HL-60 (cell line): ENCODE data around the gene NBAS.

Experiments used
- DNase-seq, 2 experiments: peaks; one replicate each; pipeline ENCODE4 v3.0.0-alpha.2; 2010 to 2020; ENCODE audit warnings: low read depth in 1 of 2, low spot score in 1 of 2
- H3K27ac ChIP-seq: fragments of 250-450 bp; sonication (Bioruptor Pico); replicated peaks from 2 replicates; pipeline ENCODE4 v1.5.1; 2020; ENCODE audit warnings: mild to moderate bottlenecking, moderate library complexity
- H3K27me3 ChIP-seq: fragments of 250-450 bp; sonication (Bioruptor Pico); 2 replicates; pipeline ENCODE4 v1.5.1; 2021; ENCODE audit warnings: mild to moderate bottlenecking, moderate library complexity; ENCODE audit not compliant: insufficient read depth, poor library complexity, severe bottlenecking
- H3K4me3 ChIP-seq: replicated peaks from 2 replicates; pipeline ENCODE4 v1.5.1; 2011; ENCODE audit warnings: mild to moderate bottlenecking, control low read depth, low read length; ENCODE audit not compliant: insufficient read depth
- CTCF ChIP-seq: IDR thresholded peaks from one replicate; pipeline ENCODE4 v1.5.1; 2011; ENCODE audit warnings: low read length, control low read depth, inconsistent platforms; ENCODE audit not compliant: insufficient read depth
- GABPA ChIP-seq: IDR thresholded peaks from 2 replicates; pipeline ENCODE4 v1.6.1; 2012; ENCODE audit warnings: low read depth
- POLR2AphosphoS5 ChIP-seq: IDR thresholded peaks from 2 replicates; pipeline ENCODE4 v1.6.1; 2012; ENCODE audit warnings: low read depth
- REST ChIP-seq: IDR thresholded peaks from 2 replicates; pipeline ENCODE4 v1.6.1; 2012; ENCODE audit warnings: low read depth; ENCODE audit not compliant: insufficient replicate concordance
- SPI1 ChIP-seq: IDR thresholded peaks from 2 replicates; pipeline ENCODE4 v1.6.1; 2012; ENCODE audit warnings: low read depth, mild to moderate bottlenecking, borderline replicate concordance

Gene NBAS

GRCh38 chr2:15189216-15189615 lies 371.9 kb downstream of the NBAS start:
- no peak for DNase-seq

GRCh38 chr2:15187702-15188101 lies 373.4 kb downstream of the NBAS start:
- no peak for DNase-seq
- no peak for TF ChIP-seq POLR2AphosphoS5
- no peak for TF ChIP-seq CTCF
- no peak for TF ChIP-seq SPI1
- TF ChIP-seq REST: no peak
- TF ChIP-seq GABPA: no peak
- H3K27ac ChIP-seq: no peak overlapping the region
- no peaks in the 10 kb centered on the region for H3K27me3 ChIP-seq
- no peak overlapping the region for H3K4me3 ChIP-seq

More at GRCh38 chr2:15189216-15189615, 371.9 kb downstream of the NBAS start:
- Histone ChIP-seq H3K27me3 (no peaks in the 10 kb centered on the region), H3K4me3 (no peak overlapping the region), H3K27ac (no peak overlapping the region)
- no peak for TF ChIP-seq GABPA
- no peak for TF ChIP-seq REST
- TF ChIP-seq POLR2AphosphoS5: no peak
- no peak for TF ChIP-seq CTCF
- TF ChIP-seq SPI1: no peak

GRCh38 chr2:15186118-15186517 lies 375.0 kb downstream of the NBAS start:
- Histone ChIP-seq H3K4me3 (no peak overlapping the region), H3K27me3 (no peaks in the 10 kb centered on the region), H3K27ac (no peak overlapping the region)
- TF ChIP-seq GABPA: no peak
- no peak for TF ChIP-seq SPI1
- TF ChIP-seq CTCF: no peak
- no peak for TF ChIP-seq REST
- no peak for TF ChIP-seq POLR2AphosphoS5
- no peak for DNase-seq
